H1 (cell line): ENCODE results near the gene ASPA. TPM values are rescaled to one million over a fixed set of nuclear protein-coding genes. Genes with fewer than 3 reads are reported as not detected.

Experiments
- CHD7 ChIP-seq: fragments of 300-600 bp; sonication (generic); IDR thresholded peaks from 2 replicates; pipeline ENCODE4 v1.7.1; 2012; ENCODE audit warnings: low read length, moderate library complexity, mild to moderate bottlenecking, inconsistent platforms; ENCODE audit not compliant: insufficient replicate concordance
- CTCF ChIP-seq, 3 experiments: IDR thresholded peaks; 1 replicate in 2 of 3; 2 replicates in 1 of 3; pipeline versions ENCODE4 v1.5.1 to v1.6.1; 2011; ENCODE audit warnings: low read length in 3 of 3, mild to moderate bottlenecking in 3 of 3, inconsistent platforms in 2 of 3, low read depth in 1 of 3, moderate library complexity in 1 of 3; ENCODE audit not compliant: insufficient read depth in 1 of 3; ENCODE audit errors: control extremely low read depth in 1 of 3
- KDM5A ChIP-seq: fragments of 200-600 bp; IDR thresholded peaks from 2 replicates; pipeline ENCODE4 v1.7.1; 2012; ENCODE audit warnings: mild to moderate bottlenecking, low read length, inconsistent platforms, mixed read lengths
- NRF1 ChIP-seq: IDR thresholded peaks from 2 replicates; pipeline ENCODE4 v1.6.1; 2011; ENCODE audit warnings: mild to moderate bottlenecking, low read depth, low read length, improper control_type of control experiment
- POU5F1 ChIP-seq: IDR thresholded peaks from 2 replicates; pipeline ENCODE4 v1.6.1; 2011; ENCODE audit warnings: low read depth, mild to moderate bottlenecking, low read length, moderate library complexity
- USF2 ChIP-seq: IDR thresholded peaks from 2 replicates; pipeline ENCODE4 v1.6.1; 2011; ENCODE audit warnings: low read length, improper control_type of control experiment
- polyA plus RNA-seq, 7 experiments: library from polyadenylated mRNA; depleted of rRNA in 3 of 7; stranded (reverse) in 5 of 7; unstranded in 2 of 7; fragments of >200 nt in 5 of 7; fragments of 200-250 nt in 2 of 7; gene quantifications; 1 replicate in 5 of 7; 2 replicates in 1 of 7; 4 replicates in 1 of 7; pipeline versions ENCODE4 v1.2.1 to v1.2.3, GENCODE V29; 2011 to 2013; ENCODE audit warnings: missing spikeins in 2 of 7, mixed read lengths in 2 of 7
- total RNA-seq: library from RNA; stranded (reverse); fragmentation: NEBNext Ultra II Directional; extraction: Animal tissue kit (Norgen Biotek cat#: 25700); gene quantifications from 2 replicates; pipeline ENCODE4 v1.2.1, GENCODE V29; 2021

ASPA gene
- total and polyA plus RNA-seq, 2 of the 8 experiments (the other 6 are each of a cell fraction or from before 2014, with no cell fraction given): 0.03 TPM; not detected in 1

- TF ChIP-seq CHD7: no peak
- TF ChIP-seq NRF1: no peak
- no peak for TF ChIP-seq USF2
- no peak for TF ChIP-seq KDM5A
- TF ChIP-seq POU5F1: no peak
- TF ChIP-seq CTCF (IDR thresholded peaks at IDR 0.05; ENCODE audit: control extremely low read depth in 1 of 3, insufficient read depth in 1 of 3, low read depth in 1 of 3, low read length in 3 of 3): no peak
Measured at GRCh38 chr17:3532106-3532858, 56.5 kb downstream of the ASPA start (continued).
